Renal cortex interstitium (tissue), 11 donors: ENCODE data around the gene FOXL1. TPM values are rescaled to one million over a fixed set of nuclear protein-coding genes. Genes with fewer than 3 reads are reported as not detected.

Source experiments
- DNase-seq, 11 donors: peaks; one replicate each; pipeline ENCODE4 v3.0.0-alpha.2; 2013; ENCODE audit warnings: low read depth in 9 of 11, low spot score in 4 of 11; ENCODE audit errors: extremely low read depth in 1 of 11
- polyA plus RNA-seq, 3 donors: library from polyadenylated mRNA; unstranded; fragments of 120-200 nt; gene quantifications; one replicate each; pipeline ENCODE4 v1.2.1, GENCODE V29; 2013; ENCODE audit not compliant: insufficient read length in 3 of 3

The FOXL1 gene
- polyA plus RNA-seq, 3 donors, result 11.3 to 17.8 (median 16.1) TPM

GRCh38 chr16:86563469-86564345 lies 14.6 kb upstream of the FOXL1 start:
- peak in 10 of 11 donors; percentile 82 to 92 (median 89) for DNase-seq

- no peak for DNase-seq
Measured at GRCh38 chr16:86565181-86565631, 13.1 kb upstream of the FOXL1 start.

- DNase-seq, result no peak
Measured at GRCh38 chr16:86565644-86566511, 12.5 kb upstream of the FOXL1 start.

- DNase-seq, result peak in 10 of 11 donors; percentile 84 to 97 (median 96)
Measured at GRCh38 chr16:86566601-86566965, 11.8 kb upstream of the FOXL1 start, which contains the start of gene FOXC2. FOXC2 (plus strand) TSS chr16:86566829; CDS start chr16:86567336, 507 bp downstream.

- DNase-seq, result no peak
Measured at GRCh38 chr16:86566966-86567700, 11.2 kb upstream of the FOXL1 start.

- no peak for DNase-seq
Measured at GRCh38 chr16:86567701-86568581, 10.4 kb upstream of the FOXL1 start.

GRCh38 chr16:86568677-86569623 lies 9.4 kb upstream of the FOXL1 start:
- DNase-seq, result no peak

GRCh38 chr16:86569701-86570447 lies 8.5 kb upstream of the FOXL1 start:
- no peak for DNase-seq

GRCh38 chr16:86570558-86571529 lies 7.5 kb upstream of the FOXL1 start:
- DNase-seq, result no peak

GRCh38 chr16:86571530-86571915 lies 6.8 kb upstream of the FOXL1 start:
- DNase-seq, result no peak

- DNase-seq, result no peak
Measured at GRCh38 chr16:86572041-86572521, 6.3 kb upstream of the FOXL1 start.

- no peak for DNase-seq
Measured at GRCh38 chr16:86572606-86573005, 5.7 kb upstream of the FOXL1 start.

- DNase-seq, result no peak
Measured at GRCh38 chr16:86573215-86573614, 5.1 kb upstream of the FOXL1 start.

GRCh38 chr16:86573646-86574508 lies 4.5 kb upstream of the FOXL1 start:
- no peak for DNase-seq
